ENCODE measurements around the gene LSM8. TPM values are rescaled to one million over a fixed set of nuclear protein-coding genes. Genes with fewer than 3 reads are reported as not detected.

LSM8 gene
- total and polyA plus RNA-seq, 10 of the 15 experiments (the other 5 are each of a cell fraction or from before 2014, with no cell fraction given) = 46.9 to 173 (median 111) TPM

DNA sequence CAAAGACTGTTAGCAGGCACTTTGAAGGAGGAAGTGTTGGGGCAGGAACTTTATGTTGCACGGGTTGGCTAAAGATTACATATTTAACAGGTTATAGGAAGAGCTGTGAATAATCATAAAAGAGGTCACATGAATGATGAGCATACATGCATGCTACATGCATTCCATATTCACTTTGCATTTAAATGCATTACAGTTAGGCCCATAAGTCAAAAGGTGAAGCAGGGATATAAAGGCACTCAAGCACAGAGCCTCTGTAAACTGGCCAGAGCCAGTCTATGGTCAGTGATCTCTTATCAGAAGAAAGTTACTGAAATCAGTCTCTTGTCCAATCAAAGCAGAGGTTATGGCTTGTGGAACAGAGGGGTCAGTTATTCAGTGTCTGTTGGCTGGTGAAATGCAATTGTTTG, 33.3 kb downstream of the LSM8 start (continued):
- TF ChIP-seq, protein P1, sequence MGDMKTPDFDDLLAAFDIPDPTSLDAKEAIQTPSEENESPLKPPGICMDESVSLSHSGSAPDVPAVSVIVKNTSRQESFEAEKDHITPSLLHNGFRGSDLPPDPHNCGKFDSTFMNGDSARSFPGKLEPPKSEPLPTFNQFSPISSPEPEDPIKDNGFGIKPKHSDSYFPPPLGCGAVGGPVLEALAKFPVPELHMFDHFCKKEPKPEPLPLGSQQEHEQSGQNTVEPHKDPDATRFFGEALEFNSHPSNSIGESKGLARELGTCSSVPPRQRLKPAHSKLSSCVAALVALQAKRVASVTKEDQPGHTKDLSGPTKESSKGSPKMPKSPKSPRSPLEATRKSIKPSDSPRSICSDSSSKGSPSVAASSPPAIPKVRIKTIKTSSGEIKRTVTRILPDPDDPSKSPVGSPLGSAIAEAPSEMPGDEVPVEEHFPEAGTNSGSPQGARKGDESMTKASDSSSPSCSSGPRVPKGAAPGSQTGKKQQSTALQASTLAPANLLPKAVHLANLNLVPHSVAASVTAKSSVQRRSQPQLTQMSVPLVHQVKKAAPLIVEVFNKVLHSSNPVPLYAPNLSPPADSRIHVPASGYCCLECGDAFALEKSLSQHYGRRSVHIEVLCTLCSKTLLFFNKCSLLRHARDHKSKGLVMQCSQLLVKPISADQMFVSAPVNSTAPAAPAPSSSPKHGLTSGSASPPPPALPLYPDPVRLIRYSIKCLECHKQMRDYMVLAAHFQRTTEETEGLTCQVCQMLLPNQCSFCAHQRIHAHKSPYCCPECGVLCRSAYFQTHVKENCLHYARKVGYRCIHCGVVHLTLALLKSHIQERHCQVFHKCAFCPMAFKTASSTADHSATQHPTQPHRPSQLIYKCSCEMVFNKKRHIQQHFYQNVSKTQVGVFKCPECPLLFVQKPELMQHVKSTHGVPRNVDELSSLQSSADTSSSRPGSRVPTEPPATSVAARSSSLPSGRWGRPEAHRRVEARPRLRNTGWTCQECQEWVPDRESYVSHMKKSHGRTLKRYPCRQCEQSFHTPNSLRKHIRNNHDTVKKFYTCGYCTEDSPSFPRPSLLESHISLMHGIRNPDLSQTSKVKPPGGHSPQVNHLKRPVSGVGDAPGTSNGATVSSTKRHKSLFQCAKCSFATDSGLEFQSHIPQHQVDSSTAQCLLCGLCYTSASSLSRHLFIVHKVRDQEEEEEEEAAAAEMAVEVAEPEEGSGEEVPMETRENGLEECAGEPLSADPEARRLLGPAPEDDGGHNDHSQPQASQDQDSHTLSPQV (IDR thresholded peaks at IDR 0.05) = no peak
- TF ChIP-seq RAD51 (IDR thresholded peaks at IDR 0.05) (no peak), SPI1 (IDR thresholded peaks at IDR 0.05; ENCODE audit: borderline replicate concordance, insufficient read depth, low read depth, low read length) (no peak), RUNX3 (IDR thresholded peaks at IDR 0.05; ENCODE audit: low read length) (no peak), FOXM1 (IDR thresholded peaks at IDR 0.05; ENCODE audit: low read depth, low read length) (no peak), CHD4 (IDR thresholded peaks at IDR 0.05) (no peak)

GRCh38 chr7:118218413-118219156, 34.6 kb downstream of the LSM8 start:
- in situ Hi-C loops (cut with MboI) (no loop called here), intact Hi-C loops (cut with micrococcal nuclease; ENCODE audit: unreplicated experiment) (no loop called here)
- ATAC-seq (no peak), FAIRE-seq (no peak), DNase-seq (ENCODE audit: low read depth, low spot score) (no peak)
- Histone ChIP-seq H4K20me1 (ENCODE audit: control insufficient read depth, insufficient read depth) (no peaks in the 10 kb centered on the region), H3K27me3 (replicated peaks in 1 of 2; ENCODE audit: control insufficient read depth in 2 of 2, insufficient read depth in 2 of 2, low read length in 1 of 2) (no peaks in the 10 kb centered on the region), H3K4me3 (no peak overlapping the region), H3K9ac (ENCODE audit: control insufficient read depth, insufficient read depth, low read length) (no peak overlapping the region), H3K9me3 (replicated peaks; ENCODE audit: control insufficient read depth, insufficient read depth, low read length) (no peaks in the 10 kb centered on the region), H3K4me1 (ENCODE audit: control insufficient read depth, insufficient read depth, low read length) (no peaks in the 10 kb centered on the region; the same call in 1 of the 2 replicates), H3K79me2 (ENCODE audit: control insufficient read depth, insufficient read depth, low read length) (no peaks in the 10 kb centered on the region), H3K36me3 (ENCODE audit: control insufficient read depth in 2 of 2, insufficient read depth in 2 of 2, low read length in 1 of 2) (no peaks in the 10 kb centered on the region), H3K4me2 (ENCODE audit: control insufficient read depth, insufficient read depth) (no peak overlapping the region), H2AFZ (ENCODE audit: control insufficient read depth, low read depth, low read length) (no peak overlapping the region), H3K27ac (ENCODE audit: control insufficient read depth, insufficient read depth) (no peak overlapping the region)
- RAD21 ChIA-PET (ENCODE audit: unreplicated experiment) = no interaction called here
- CTCF ChIA-PET = no interaction called here
- no peak for TF ChIP-seq ZSCAN29 (IDR thresholded peaks at IDR 0.05)
- TF ChIP-seq, protein P2, sequence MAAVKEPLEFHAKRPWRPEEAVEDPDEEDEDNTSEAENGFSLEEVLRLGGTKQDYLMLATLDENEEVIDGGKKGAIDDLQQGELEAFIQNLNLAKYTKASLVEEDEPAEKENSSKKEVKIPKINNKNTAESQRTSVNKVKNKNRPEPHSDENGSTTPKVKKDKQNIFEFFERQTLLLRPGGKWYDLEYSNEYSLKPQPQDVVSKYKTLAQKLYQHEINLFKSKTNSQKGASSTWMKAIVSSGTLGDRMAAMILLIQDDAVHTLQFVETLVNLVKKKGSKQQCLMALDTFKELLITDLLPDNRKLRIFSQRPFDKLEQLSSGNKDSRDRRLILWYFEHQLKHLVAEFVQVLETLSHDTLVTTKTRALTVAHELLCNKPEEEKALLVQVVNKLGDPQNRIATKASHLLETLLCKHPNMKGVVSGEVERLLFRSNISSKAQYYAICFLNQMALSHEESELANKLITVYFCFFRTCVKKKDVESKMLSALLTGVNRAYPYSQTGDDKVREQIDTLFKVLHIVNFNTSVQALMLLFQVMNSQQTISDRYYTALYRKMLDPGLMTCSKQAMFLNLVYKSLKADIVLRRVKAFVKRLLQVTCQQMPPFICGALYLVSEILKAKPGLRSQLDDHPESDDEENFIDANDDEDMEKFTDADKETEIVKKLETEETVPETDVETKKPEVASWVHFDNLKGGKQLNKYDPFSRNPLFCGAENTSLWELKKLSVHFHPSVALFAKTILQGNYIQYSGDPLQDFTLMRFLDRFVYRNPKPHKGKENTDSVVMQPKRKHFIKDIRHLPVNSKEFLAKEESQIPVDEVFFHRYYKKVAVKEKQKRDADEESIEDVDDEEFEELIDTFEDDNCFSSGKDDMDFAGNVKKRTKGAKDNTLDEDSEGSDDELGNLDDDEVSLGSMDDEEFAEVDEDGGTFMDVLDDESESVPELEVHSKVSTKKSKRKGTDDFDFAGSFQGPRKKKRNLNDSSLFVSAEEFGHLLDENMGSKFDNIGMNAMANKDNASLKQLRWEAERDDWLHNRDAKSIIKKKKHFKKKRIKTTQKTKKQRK (IDR thresholded peaks at IDR 0.05; ENCODE audit: low read depth, low read length) = no peak
- POLR2A ChIA-PET = no interaction called here
- BruUV-seq (replicated peaks) = no TSS peak
- 69% methylated on average over 8 of the region's 8 CpGs for WGBS (ENCODE audit: insufficient coverage, insufficient replicate concordance, low lambda C conversion rate, missing lambda C conversion rate)
- SMC1A ChIA-PET (ENCODE audit: uncharacterized antibody, unreplicated experiment) = interaction anchor here (1.0 kb wide), 1 partner anchor 25 kb away, joined by 3 read pairs; no protein-coding TSS in a partner anchor
